HCT116 (cell line): ENCODE results near the gene FAM110A. TPM values are rescaled to one million over a fixed set of nuclear protein-coding genes. Genes with fewer than 3 reads are reported as not detected.

Source experiments
- ATAC-seq: fragments of 200-7000 bp; cut with Tn5 transposase; 2 replicates; pipeline ENCODE4 v1.9.1; 2020; ENCODE audit warnings: mild to moderate bottlenecking, moderate library complexity
- BruUV-seq: library from RNA; stranded (reverse); fragments of 400-500 nt; replicated peaks from 2 replicates; lab custom pipeline; 2021; lab: Mats Ljungman, UMichigan
- CTCF ChIA-PET: fragments of 300-600 bp; sonication (Branson Sonifier 250); formaldehyde crosslinking; loops from one replicate; lab custom pipeline; 2021; ENCODE audit warnings: antibody characterized with exemption; lab: Charles Lee
- POLR2A ChIA-PET: fragments of 300-600, 350-600 bp; sonication (Branson Sonifier 250); formaldehyde crosslinking; loops from one replicate; lab custom pipeline; 2021; ENCODE audit warnings: antibody characterized with exemption; lab: Charles Lee
- RAD21 ChIA-PET, 2 experiments: fragments of 300-600 bp; sonication (Branson Sonifier 250); formaldehyde crosslinking; loops; one replicate each; lab custom pipeline; 2023; ENCODE audit warnings: low total read pairs in 2 of 2; ENCODE audit not compliant: uncharacterized antibody in 2 of 2, unreplicated experiment in 2 of 2, low non-redundant PET in 1 of 2; lab: Charles Lee
- DNase-seq: peaks from one replicate; pipeline ENCODE4 v3.0.0-alpha.2; 2010; ENCODE audit warnings: low read depth, low spot score
- H2AFZ ChIP-seq: fragments of 200-600 bp; shearing (Covaris generic), sonication (generic); 2 replicates; pipeline ENCODE4 v1.6.1; 2017; ENCODE audit warnings: low read depth, mixed run types, mixed read lengths, antibody characterized with exemption, low read length; ENCODE audit not compliant: poor library complexity, severe bottlenecking
- H3K27ac ChIP-seq: 2 replicates; pipeline ENCODE4 v1.5.1; 2012; ENCODE audit warnings: low read depth, low read length
- H3K27me3 ChIP-seq: fragments of 200-600 bp; sonication (generic); 2 replicates; pipeline ENCODE4 v1.6.1; 2016; ENCODE audit warnings: mixed run types, low read length, mixed read lengths; ENCODE audit not compliant: insufficient read depth
- H3K36me3 ChIP-seq, 2 experiments: fragments of 200-500 bp in 1 of 2; fragments of 200-600 bp in 1 of 2; sonication (Bioruptor generic) in 1 of 2; sonication (generic) in 1 of 2; 2 replicates each; pipeline versions ENCODE4 v1.5.1 to v1.6.1; 2014 to 2016; ENCODE audit warnings: low read length in 2 of 2, inconsistent platforms in 1 of 2, mixed read lengths in 1 of 2, mixed run types in 1 of 2; ENCODE audit not compliant: insufficient read depth in 2 of 2, control insufficient read depth in 1 of 2
- H3K4me1 ChIP-seq, 2 experiments: fragments of 200-600 bp in 1 of 2; sonication (generic) in 1 of 2; 2 replicates each; pipeline versions ENCODE4 v1.5.1 to v1.6.1; 2012 to 2017; ENCODE audit warnings: low read length in 2 of 2, inconsistent platforms in 1 of 2, mild to moderate bottlenecking in 1 of 2, mixed read lengths in 1 of 2, mixed run types in 1 of 2, moderate library complexity in 1 of 2; ENCODE audit not compliant: insufficient read depth in 2 of 2, control insufficient read depth in 1 of 2
- H3K4me2 ChIP-seq: fragments of 200-600 bp; sonication (generic); 2 replicates; pipeline ENCODE4 v1.6.1; 2017; ENCODE audit warnings: mixed run types, low read length, mixed read lengths
- H3K4me3 ChIP-seq, 2 experiments: fragments of 200-600 bp in 1 of 2; sonication (generic) in 1 of 2; replicated peaks in 1 of 2; 2 replicates each; pipeline ENCODE4 v1.5.1; 2011 to 2016; ENCODE audit warnings: low read length in 2 of 2, control low read depth in 1 of 2, low read depth in 1 of 2, mild to moderate bottlenecking in 1 of 2, mixed read lengths in 1 of 2, mixed run types in 1 of 2
- H3K79me2 ChIP-seq: fragments of 200-600 bp; sonication (generic); 2 replicates; pipeline ENCODE4 v1.6.1; 2017; ENCODE audit warnings: mild to moderate bottlenecking, mixed run types, low read length, moderate library complexity, mixed read lengths; ENCODE audit not compliant: insufficient read depth
- H3K9ac ChIP-seq: fragments of 200-600 bp; sonication (generic); 2 replicates; pipeline ENCODE4 v1.6.1; 2016; ENCODE audit warnings: low read length, mixed read lengths
- H3K9me2 ChIP-seq: fragments of 200-600 bp; sonication (generic), shearing (Covaris generic); 2 replicates; pipeline ENCODE4 v1.6.1; 2017; ENCODE audit warnings: mixed run types, mild to moderate bottlenecking, moderate library complexity; ENCODE audit not compliant: insufficient read depth
- H3K9me3 ChIP-seq, 2 experiments: fragments of 200-500 bp in 1 of 2; fragments of 200-600 bp in 1 of 2; sonication (Bioruptor generic) in 1 of 2; sonication (generic) in 1 of 2; 2 replicates each; pipeline ENCODE4 v1.6.1; 2014 to 2017; ENCODE audit warnings: low read length in 2 of 2, mixed read lengths in 2 of 2, inconsistent platforms in 1 of 2, low read depth in 1 of 2, mild to moderate bottlenecking in 1 of 2, mixed run types in 1 of 2, moderate library complexity in 1 of 2; ENCODE audit not compliant: control insufficient read depth in 1 of 2, insufficient read depth in 1 of 2
- H4K20me1 ChIP-seq: fragments of 200-600 bp; sonication (generic), shearing (Covaris generic); 2 replicates; pipeline ENCODE4 v1.6.1; 2017; ENCODE audit warnings: mixed run types, mild to moderate bottlenecking, moderate library complexity; ENCODE audit not compliant: insufficient read depth
- CTCF ChIP-seq, 3 experiments: fragments of 200-600 bp in 1 of 3; sonication (generic) in 1 of 3; IDR thresholded peaks in 2 of 3; conservative IDR thresholded peaks in 1 of 3; 2 replicates each; pipeline ENCODE4 v1.5.1; 2012 to 2017; ENCODE audit warnings: low read depth in 2 of 3, low read length in 2 of 3, antibody characterized with exemption in 1 of 3, borderline replicate concordance in 1 of 3, control low read depth in 1 of 3, mild to moderate bottlenecking in 1 of 3, mixed read lengths in 1 of 3, mixed run types in 1 of 3, moderate library complexity in 1 of 3; ENCODE audit not compliant: insufficient read depth in 1 of 3
- EGR1 ChIP-seq: IDR thresholded peaks from 2 replicates; pipeline ENCODE4 v1.6.1; 2012; ENCODE audit warnings: low read depth
- ELF1 ChIP-seq: IDR thresholded peaks from 2 replicates; pipeline ENCODE4 v1.6.1; 2012; ENCODE audit warnings: low read depth, borderline replicate concordance
- EZH2 ChIP-seq: fragments of 200-600 bp; sonication (generic); IDR thresholded peaks from 2 replicates; pipeline ENCODE4 v1.6.1; 2017; ENCODE audit warnings: antibody characterized with exemption, mixed run types
- FOSL1 ChIP-seq: IDR thresholded peaks from 2 replicates; pipeline ENCODE4 v1.6.1; 2012; ENCODE audit warnings: low read depth
- POLR2AphosphoS5 ChIP-seq: IDR thresholded peaks from 2 replicates; pipeline ENCODE4 v1.6.1; 2011; ENCODE audit warnings: mild to moderate bottlenecking, low read depth, low read length, moderate library complexity
- TCF7L2 ChIP-seq: IDR thresholded peaks from 2 replicates; pipeline ENCODE4 v1.7.0; 2011; ENCODE audit warnings: borderline replicate concordance, inconsistent platforms; ENCODE audit not compliant: insufficient read depth, insufficient read length; ENCODE audit errors: extremely low read depth
- ZNF274 ChIP-seq: fragments of 200-500 bp; sonication (Bioruptor generic); IDR thresholded peaks from 2 replicates; pipeline ENCODE4 v1.6.1; 2014; ENCODE audit warnings: mild to moderate bottlenecking, low read depth, low read length, inconsistent platforms
- intact Hi-C: fragments of 100-400 bp; cut with micrococcal nuclease; formaldehyde crosslinking; loops from 2 replicates; pipeline ENCODE4 v1.10.0; 2022
- total RNA-seq: library from RNA; stranded (reverse); gene quantifications from one replicate; pipeline ENCODE4 v1.2.1, GENCODE V29; 2021; ENCODE audit not compliant: unreplicated experiment

FAM110A gene
- total RNA-seq, 1 experiment from 2014 or later = 26.4 TPM

- TF ChIP-seq ELF1 (no peak), FOSL1 (no peak)
- TF ChIP-seq, all 23 proteins: peak for 0
Measured at GRCh38 chr20:831251-831650, 2.3 kb upstream of the FAM110A start (continued).

- no TSS peak for BruUV-seq
- RAD21 ChIA-PET = no interaction called here
- intact Hi-C loops = no loop called here
Measured at GRCh38 chr20:831956-832355, 1.6 kb upstream of the FAM110A start.

More at GRCh38 chr20:831956-832355, 1.6 kb upstream of the FAM110A start:
- no peak for DNase-seq
- Histone ChIP-seq H3K4me3 (no peak overlapping the region), H3K9ac (no peak overlapping the region), H2AFZ (no peak overlapping the region), H3K27ac (no peak overlapping the region), H3K27me3 (no peaks in the 10 kb centered on the region), H3K4me2 (no peak overlapping the region), H3K4me1 (peaks cover 18 to 30% of the 10 kb centered on the region in 2 experiments), H3K36me3 (no peaks in the 10 kb centered on the region), H4K20me1 (no peaks in the 10 kb centered on the region), H3K9me3 (no peaks in the 10 kb centered on the region), H3K9me2 (no peaks in the 10 kb centered on the region), H3K79me2 (peaks cover 15% of the 10 kb centered on the region; the same call in 1 of the 2 replicates)
- ChIA-PET CTCF (interaction anchor here (2.5 kb wide), 1 partner anchor 14 kb away, joined by 7 read pairs; no protein-coding TSS in a partner anchor), POLR2A (no interaction called here)
- no peak for ATAC-seq
- TF ChIP-seq EGR1 (no peak), POLR2AphosphoS5 (no peak), TCF7L2 (no peak), EZH2 (no peak), ZNF274 (no peak), CTCF (IDR thresholded peaks at IDR 0.05 in 2 of 3, conservative IDR thresholded peaks at IDR 0.05 in 1 of 3; ENCODE audit: borderline replicate concordance in 1 of 3, insufficient read depth in 1 of 3, low read depth in 2 of 3, low read length in 2 of 3) (no peak)
